Renal cortex interstitium (tissue), 11 donors: ENCODE measurements around the gene PLEKHA3. TPM values are rescaled to one million over a fixed set of nuclear protein-coding genes. Genes with fewer than 3 reads are reported as not detected.
A peak's percentile ranks its signal among the peaks of the same experiment; 100 is the strongest.
"Not testable (repeated sequence)": the region's sequence is repeated elsewhere in the genome, so short reads cannot be mapped to it uniquely, and the experiment has no call there.

Experiments used
- DNase-seq, 11 donors: peaks; one replicate each; pipeline ENCODE4 v3.0.0-alpha.2; 2013; ENCODE audit warnings: low read depth in 9 of 11, low spot score in 4 of 11; ENCODE audit errors: extremely low read depth in 1 of 11
- polyA plus RNA-seq, 3 donors: library from polyadenylated mRNA; unstranded; fragments of 120-200 nt; gene quantifications; one replicate each; pipeline ENCODE4 v1.2.1, GENCODE V29; 2013; ENCODE audit not compliant: insufficient read length in 3 of 3

PLEKHA3 gene
- polyA plus RNA-seq, 3 donors = 28.4 to 35.1 (median 32.6) TPM

- DNase-seq = no peak
Observed at GRCh38 chr2:178510384-178510783, 30.1 kb downstream of the PLEKHA3 start.

DNA sequence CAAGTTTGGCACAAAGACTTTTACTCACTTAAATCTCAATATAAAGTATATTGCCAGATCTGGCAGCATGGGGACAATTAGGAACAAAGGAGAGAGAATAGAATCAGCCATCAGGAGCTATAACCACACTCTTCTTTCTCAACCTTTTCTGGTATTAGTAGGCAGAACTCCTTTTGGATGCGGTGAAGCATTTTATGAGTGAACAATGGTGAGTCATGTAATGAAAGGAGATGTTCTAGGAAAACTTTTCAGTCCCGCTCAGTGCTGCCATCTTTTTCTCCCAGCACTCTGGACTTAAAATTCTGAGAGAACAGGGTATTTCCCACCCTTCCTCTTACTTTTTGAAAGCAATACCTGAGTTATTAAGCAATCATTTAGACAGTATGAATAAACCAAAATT lies 32.2 kb downstream of the PLEKHA3 start:
- DNase-seq = no peak

DNA sequence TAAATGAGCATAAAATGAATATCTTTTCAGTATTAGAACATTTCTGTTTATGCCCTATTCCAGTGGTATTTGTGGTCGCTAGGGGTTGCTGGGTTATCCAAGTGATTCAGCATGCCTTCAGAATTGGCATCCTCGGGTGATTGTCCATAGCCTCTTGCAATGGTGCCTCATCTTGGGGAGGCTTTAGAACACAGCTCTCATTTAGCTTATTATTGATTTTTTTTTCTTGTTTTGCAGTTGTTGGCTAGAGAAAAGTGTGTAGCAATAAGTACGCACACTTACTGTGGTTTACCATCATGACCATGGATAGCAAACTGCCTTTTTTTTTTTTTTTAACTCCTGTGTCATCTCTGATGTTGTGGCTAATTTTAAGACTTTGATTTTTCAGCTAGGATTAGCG lies 33.6 kb downstream of the PLEKHA3 start:
- DNase-seq = no peak

- no peak for DNase-seq
Observed at GRCh38 chr2:178514664-178515063, 34.4 kb downstream of the PLEKHA3 start.

DNA sequence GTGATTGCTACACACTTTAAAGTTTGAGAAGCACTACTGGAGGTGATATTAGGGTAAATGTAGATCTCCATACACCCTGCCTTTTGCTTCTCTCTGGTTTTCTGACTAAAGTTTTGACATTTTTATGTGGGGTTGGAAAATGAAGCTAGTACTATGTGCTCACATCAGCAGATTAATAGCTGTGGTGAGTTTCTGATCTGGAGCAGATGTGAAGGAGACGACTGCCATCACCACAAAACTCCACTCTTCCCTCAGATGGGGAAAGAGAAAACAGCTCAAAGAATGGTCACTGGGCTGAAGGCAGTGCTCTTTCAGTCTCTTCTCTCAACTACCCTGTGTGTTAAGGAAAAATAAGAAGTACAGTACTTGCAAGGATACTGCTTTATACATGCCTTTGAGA lies 37.2 kb downstream of the PLEKHA3 start:
- no peak for DNase-seq

DNA sequence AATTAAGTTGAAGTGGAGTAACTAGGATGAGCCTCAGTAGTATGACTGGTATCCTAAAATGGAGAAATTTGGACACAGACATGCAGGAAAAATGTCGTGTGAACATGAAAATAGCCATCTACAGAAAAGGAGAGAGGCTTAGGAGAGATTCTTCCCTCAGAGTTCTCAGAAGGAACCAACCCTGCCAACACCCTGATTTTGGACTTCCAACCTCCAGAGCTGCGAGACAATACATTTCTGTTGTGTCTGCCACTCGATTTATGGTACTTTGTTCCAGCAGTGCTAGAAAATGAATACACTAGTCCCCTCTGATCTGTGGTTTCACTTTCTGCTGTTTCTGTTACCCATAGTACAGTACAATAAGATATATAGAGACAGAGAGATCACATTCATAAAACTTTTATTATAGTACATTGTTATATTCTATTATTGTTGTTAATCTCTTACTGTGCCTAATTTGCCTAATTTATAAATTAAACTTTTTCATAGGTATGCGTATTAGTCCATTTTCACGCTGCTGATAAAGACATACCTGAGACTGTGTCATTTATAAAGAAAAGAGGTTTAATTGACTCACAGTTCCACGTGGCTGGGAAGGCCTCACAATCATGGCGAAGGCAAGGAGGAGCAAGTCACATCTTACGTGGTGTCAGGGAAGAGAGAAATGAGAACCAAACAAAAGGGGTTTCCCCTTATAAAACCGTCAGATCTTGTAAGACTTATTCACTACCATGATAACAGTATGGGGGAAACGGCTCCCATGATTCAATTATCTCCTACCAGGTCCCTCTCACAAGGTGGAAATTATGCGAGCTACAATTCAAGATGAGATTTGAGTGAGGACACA lies 41.3 kb downstream of the PLEKHA3 start:
- DNase-seq = no peak

DNA sequence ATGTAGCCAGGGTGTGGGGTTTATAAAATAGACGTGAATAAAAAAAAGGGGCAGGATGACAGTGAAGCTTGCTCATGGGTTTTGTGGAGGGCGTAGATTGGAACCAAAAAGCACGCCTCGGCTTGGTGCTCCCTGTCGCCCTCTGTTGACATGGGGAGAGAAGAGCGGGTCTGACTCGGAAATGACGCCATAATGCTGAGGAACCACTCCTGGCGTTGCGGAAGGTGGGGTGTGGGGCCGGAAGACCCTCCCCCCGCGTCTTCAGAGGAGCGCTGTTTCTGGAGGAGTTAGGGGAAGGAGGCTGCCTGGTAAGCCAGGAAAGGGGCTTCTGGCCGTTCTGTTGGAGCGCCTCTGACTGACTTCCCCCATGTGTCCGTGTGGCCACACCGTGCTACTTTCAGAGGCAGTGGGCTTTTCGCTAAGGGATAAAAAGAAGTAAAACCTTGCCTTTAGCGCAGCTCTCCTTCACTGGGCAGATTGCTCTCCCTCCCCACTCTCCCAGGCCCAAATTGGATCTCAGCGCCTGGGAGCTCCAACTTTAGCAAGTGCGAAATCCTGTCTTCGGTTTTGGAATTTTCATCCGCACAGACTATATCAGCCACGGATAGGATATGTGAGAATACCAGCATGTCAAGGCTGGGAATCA lies 42.8 kb downstream of the PLEKHA3 start:
- peak; percentile 67 to 83 (median 80) for DNase-seq

GRCh38 chr2:178523596-178524134 lies 43.4 kb downstream of the PLEKHA3 start:
- DNase-seq = peak in 1 of 11 donors; percentile 0

- DNase-seq = not testable (repeated sequence)
Observed at GRCh38 chr2:178525010-178525409, 44.8 kb downstream of the PLEKHA3 start.

GRCh38 chr2:178525460-178525859 lies 45.2 kb downstream of the PLEKHA3 start:
- not testable (repeated sequence) for DNase-seq

GRCh38 chr2:178526256-178526655 lies 46.0 kb downstream of the PLEKHA3 start:
- no peak for DNase-seq

- no peak for DNase-seq
Observed at GRCh38 chr2:178527592-178527991, 47.3 kb downstream of the PLEKHA3 start.

- no peak for DNase-seq
Observed at GRCh38 chr2:178528647-178529046, 48.4 kb downstream of the PLEKHA3 start.

DNA sequence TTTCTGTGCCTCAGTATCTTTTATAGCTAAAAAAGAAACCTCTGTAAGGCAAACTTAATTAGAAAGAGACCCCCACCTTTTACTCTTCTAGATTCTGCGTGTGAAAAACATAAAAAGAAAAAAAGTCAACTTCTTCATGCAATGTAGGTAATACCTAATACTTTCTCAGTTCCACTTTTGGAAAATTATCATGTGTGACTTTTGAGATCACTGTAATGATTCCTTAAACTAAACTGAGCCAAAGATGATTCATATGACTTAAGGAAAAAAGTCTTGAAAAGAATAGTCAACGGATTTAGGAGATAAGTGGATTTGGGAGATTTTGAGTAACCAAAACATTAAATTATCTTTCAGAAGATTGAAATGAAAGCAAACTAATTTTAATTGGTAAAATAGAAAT lies 48.9 kb downstream of the PLEKHA3 start:
- no peak for DNase-seq

- DNase-seq = no peak
Observed at GRCh38 chr2:178530131-178530530, 49.9 kb downstream of the PLEKHA3 start.

GRCh38 chr2:178530625-178531142 lies 50.4 kb downstream of the PLEKHA3 start:
- no peak for DNase-seq

GRCh38 chr2:178531168-178531567 lies 50.9 kb downstream of the PLEKHA3 start:
- DNase-seq = no peak

GRCh38 chr2:178536037-178536436 lies 55.8 kb downstream of the PLEKHA3 start:
- DNase-seq = no peak

DNA sequence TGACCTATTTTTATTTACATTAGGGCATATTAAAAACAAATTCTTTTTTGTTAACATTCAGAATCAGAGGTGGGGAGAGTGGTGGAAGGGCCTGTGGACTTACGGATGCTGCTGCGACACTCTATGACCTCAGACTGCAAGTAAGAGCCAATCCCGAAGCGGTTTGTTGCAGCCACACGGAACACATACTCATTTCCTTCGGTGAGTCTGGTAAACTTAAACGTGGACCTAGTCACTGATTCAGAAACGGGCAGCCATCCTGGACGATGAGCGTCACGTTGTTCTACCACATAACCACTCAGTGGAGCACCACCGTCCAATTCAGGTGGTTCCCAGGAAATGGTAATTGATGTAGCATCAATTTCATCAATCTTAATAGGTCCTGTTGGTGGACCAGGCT lies 61.9 kb downstream of the PLEKHA3 start:
- no peak for DNase-seq

DNA sequence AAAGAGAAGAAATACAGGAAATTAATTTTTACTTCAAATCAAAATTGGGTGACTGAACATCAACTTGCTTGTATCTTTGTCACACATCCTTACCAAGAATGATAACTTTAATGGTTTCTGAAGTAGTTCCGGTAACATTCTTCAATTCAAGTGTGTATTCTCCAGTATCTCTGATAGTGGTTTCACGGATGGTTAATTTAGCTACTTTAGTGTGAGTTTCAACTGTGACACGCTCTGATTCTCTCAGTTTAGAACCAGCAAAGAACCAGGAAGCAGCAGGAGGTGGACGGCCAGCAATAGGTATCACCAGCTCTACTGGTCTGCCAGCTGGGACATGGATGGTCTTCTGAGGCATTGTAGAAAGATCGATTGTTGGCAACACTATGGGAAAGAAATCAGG lies 62.3 kb downstream of the PLEKHA3 start:
- no peak for DNase-seq
